A549 treated with DMSO at 1 μM for 4 hours (cell line): ENCODE results near the gene SCAMP2. TPM values are rescaled to one million over a fixed set of nuclear protein-coding genes. Genes with fewer than 3 reads are reported as not detected.

ENCODE experiments used
- total RNA-seq: library from RNA; stranded (reverse); fragments of 200-300 nt; extraction: Qiagen RNA extraction; gene quantifications from 5 replicates; pipeline ENCODE4 v1.2.3, GENCODE V29; 2022; ENCODE audit warnings: low read depth

SCAMP2 gene
- total RNA-seq, result 60.9 to 73.2 TPM (median 67.6 TPM) in 5 replicates

GRCh38 chr15:74873036-74873755 is at the start of gene SCAMP2:
Gene SCAMP2 (minus strand): TSS chr15:74873365. CDS start chr15:74873255, 110 bp downstream.

GRCh38 chr15:74906450-74907162 is 33.4 kb upstream of the SCAMP2 start, which contains the start of gene FAM219B:
Gene FAM219B (minus strand): TSS chr15:74906851. CDS start chr15:74906800, 51 bp downstream.

GRCh38 chr15:74889883-74890664 is 16.9 kb upstream of the SCAMP2 start, which contains the start of gene MPI:
Gene MPI (plus strand): TSS chr15:74890042. CDS start chr15:74890074, 32 bp downstream.

GRCh38 chr15:74842581-74843444 is 30.4 kb downstream of the SCAMP2 start, which contains the start of gene ULK3:
Gene ULK3 (minus strand): TSS chr15:74843156. CDS start chr15:74843105, 51 bp downstream.

GRCh38 chr15:74826364-74826819 is 46.8 kb downstream of the SCAMP2 start, which contains the start of gene CPLX3:
Gene CPLX3 (plus strand): TSS chr15:74826627. CDS start chr15:74826704, 77 bp downstream.

GRCh38 chr15:74812533-74812932 is 60.6 kb downstream of the SCAMP2 start, which contains the start of gene LMAN1L:
Gene LMAN1L (plus strand): TSS chr15:74812835. CDS start chr15:74812855, 20 bp downstream.

Other genes with a start within 250 kb of the SCAMP2 start
- gene EDC3, start 177.3 kb downstream of the SCAMP2 start, total RNA-seq, result 18.1 to 21.4 TPM (median 20.6 TPM) in 5 replicates
- 1.3 to 3.1 TPM (median 1.8 TPM) in 5 replicates for gene CYP1A1, start 147.8 kb downstream of the SCAMP2 start, total RNA-seq
- not detected in 5 replicates for gene CYP1A2, start 124.5 kb downstream of the SCAMP2 start, total RNA-seq
- gene CSK, start 91.3 kb downstream of the SCAMP2 start, total RNA-seq, result 58.1 to 74.9 TPM (median 63.9 TPM) in 5 replicates
- not detected in 5 replicates for gene LMAN1L, start 60.5 kb downstream of the SCAMP2 start, total RNA-seq
- 0.06 TPM in 1 of 5 replicates, not detected in the others for gene CPLX3, start 46.7 kb downstream of the SCAMP2 start, total RNA-seq
- 28.2 to 50.1 TPM (median 34.5 TPM) in 5 replicates for gene ULK3, start 30.2 kb downstream of the SCAMP2 start, total RNA-seq
- gene MPI, start 16.7 kb upstream of the SCAMP2 start, total RNA-seq, result 29.5 to 46.7 TPM (median 32.5 TPM) in 5 replicates
- gene FAM219B, start 33.5 kb upstream of the SCAMP2 start, total RNA-seq, result 28.4 to 38.6 TPM (median 32.3 TPM) in 5 replicates
- gene COX5A, start 64.7 kb upstream of the SCAMP2 start, total RNA-seq, result 438 to 570 TPM (median 551 TPM) in 5 replicates
- gene RPP25, start 83.4 kb upstream of the SCAMP2 start, total RNA-seq, result 20.4 to 28.4 TPM (median 27.3 TPM) in 5 replicates
- 12.3 to 15.8 TPM (median 14.0 TPM) in 5 replicates for gene SCAMP5, start 122.2 kb upstream of the SCAMP2 start, total RNA-seq
- gene PPCDC, start 150.2 kb upstream of the SCAMP2 start, total RNA-seq, result 18.0 to 20.4 TPM (median 18.6 TPM) in 5 replicates